WI38 (cell line): ENCODE results near the gene RTL10.

Source experiments
- H3K4me3 ChIP-seq: 2 replicates; pipeline ENCODE4 v1.5.1; 2011; ENCODE audit warnings: low read depth, mild to moderate bottlenecking, control low read depth, low read length
- CTCF ChIP-seq: IDR thresholded peaks from 2 replicates; pipeline ENCODE4 v1.5.1; 2012; ENCODE audit warnings: low read depth, mild to moderate bottlenecking, control low read depth, low read length

The RTL10 gene

GRCh38 chr22:19863571-19863970 is 8.9 kb upstream of the RTL10 start:
- no peak for TF ChIP-seq CTCF
- no peak overlapping the region for H3K4me3 ChIP-seq

GRCh38 chr22:19862619-19863246 is 8.1 kb upstream of the RTL10 start:
- no peak for TF ChIP-seq CTCF
- no peak overlapping the region for H3K4me3 ChIP-seq

GRCh38 chr22:19859861-19860510 is 5.3 kb upstream of the RTL10 start:
- TF ChIP-seq CTCF: no peak
- H3K4me3 ChIP-seq: no peak overlapping the region

- no peak for TF ChIP-seq CTCF
- H3K4me3 ChIP-seq: no peak overlapping the region
Observed at GRCh38 chr22:19857382-19857781, 2.7 kb upstream of the RTL10 start.

- TF ChIP-seq CTCF: no peak
- H3K4me3 ChIP-seq: peak overlapping the region; percentile 95
Observed at GRCh38 chr22:19855504-19856409, 1.1 kb upstream of the RTL10 start.

- peak overlapping the region; percentile 95 for H3K4me3 ChIP-seq
- TF ChIP-seq CTCF: no peak
Observed at GRCh38 chr22:19853879-19854777, 546 bp downstream of the RTL10 start.
